ENCODE results near the gene HINT3.
"Not testable (repeated sequence)": the region's sequence is repeated elsewhere in the genome, so short reads cannot be mapped to it uniquely, and the experiment has no call there.

HINT3 gene

DNA sequence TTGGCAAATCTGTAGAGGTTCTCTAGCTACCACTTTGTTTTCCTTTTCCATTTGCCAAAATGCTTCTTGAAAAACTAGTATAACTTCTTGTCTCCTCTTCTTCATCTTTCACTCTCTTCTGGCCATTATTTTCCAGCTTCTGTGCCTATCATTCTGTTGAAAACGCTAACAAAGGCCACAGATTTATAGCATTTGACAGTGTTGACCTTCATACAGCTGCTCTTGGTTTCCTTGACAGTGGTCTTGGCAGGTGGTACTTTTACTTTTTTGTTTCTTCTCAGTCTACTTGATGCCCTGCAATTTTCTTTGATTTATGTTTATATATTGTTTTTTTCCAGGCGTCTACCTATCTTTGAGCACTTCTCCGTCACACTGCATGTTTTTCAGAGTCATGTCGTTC lies 53.5 kb downstream of the HINT3 start:
- DNase-seq = no peak

DNA sequence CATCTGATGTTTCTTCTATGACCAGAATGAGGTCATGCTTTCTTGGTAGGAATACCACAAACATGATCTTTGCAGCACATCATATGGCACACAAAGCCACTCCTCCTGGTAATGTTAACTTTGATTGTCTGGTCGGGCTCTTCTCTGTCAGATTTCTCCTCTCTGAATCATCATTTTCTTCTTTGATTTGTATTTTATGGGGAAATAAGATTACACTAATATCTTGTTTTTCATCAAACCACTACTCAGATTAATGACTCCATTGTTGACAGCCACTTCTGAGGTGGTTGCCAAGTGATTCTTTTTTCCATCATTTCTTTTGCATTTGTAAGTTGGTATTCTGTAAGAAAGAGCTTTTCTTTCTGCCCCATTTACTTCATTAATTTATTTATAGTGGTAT lies 59.3 kb downstream of the HINT3 start:
- DNase-seq = no peak

DNA sequence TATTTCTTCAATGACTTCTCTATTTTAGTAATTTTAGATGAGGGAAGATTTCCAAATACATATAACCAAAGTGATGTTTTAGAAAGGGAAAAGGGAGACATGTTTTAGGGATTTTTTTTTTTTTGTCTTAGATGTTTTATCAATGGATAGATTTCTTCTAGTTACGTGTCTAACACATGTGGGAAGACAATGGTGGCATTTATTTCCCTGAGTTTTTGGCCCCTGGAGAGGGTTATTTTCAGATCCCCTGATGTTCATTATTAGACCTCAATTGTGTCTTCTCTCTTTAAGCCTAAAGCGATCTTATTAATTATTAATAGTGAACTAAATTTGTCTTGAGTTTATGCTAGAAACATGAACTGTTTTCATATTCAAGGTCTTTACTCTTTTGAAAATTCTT lies 60.0 kb downstream of the HINT3 start:
- no peak for DNase-seq

DNA sequence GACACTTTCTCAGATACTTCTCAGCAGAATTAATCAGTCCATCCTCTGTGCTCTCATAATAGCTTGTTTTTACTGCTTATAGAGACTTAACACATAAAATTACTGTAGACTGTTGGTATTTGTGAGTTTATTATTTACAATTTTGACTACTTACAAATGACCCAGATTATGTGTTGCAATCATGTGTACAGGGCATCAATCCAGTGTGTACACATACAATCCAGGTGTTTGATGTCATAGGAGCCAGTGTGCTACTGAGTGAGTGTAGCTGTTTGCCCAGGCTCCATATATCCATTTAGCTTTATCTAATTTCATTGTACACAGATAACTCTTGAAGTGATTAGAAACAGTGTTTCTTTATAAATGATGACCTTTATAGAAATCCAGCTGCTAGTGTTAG lies 61.1 kb downstream of the HINT3 start:
- DNase-seq = no peak

DNA sequence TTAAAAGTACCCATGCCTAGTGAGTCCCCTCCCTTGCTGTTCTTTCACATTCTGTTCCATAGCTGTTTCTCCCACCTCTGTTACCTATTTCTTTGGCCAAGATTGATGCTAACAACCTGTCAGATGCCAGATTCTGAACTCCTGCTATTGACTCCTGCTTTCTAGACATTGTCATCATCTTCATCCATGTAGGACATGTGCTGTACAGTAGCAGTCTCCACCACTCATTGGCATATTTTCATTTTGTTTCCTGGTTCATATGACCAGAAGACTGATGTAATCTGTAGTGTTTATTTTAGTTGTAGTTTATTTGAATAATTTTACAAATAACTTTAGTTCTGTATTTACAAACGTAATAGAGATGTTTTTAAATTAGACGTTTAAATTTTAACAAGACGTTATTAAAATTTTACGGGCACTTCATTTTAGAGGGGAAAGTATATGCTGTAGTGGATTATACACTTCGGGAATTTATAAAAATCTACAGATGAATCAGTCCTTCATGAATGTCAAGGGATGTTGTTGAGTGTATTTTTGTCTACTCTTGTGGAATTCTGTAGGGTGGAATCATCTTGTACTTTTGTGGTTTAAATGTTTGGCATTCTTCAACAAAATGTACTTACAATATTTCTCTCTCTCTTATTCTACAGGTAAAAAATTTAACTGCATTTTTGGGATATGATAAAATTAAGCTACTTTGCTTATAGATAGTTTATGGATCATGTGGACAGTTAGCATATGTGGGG lies 63.9 kb downstream of the HINT3 start:
- DNase-seq = no peak

DNA sequence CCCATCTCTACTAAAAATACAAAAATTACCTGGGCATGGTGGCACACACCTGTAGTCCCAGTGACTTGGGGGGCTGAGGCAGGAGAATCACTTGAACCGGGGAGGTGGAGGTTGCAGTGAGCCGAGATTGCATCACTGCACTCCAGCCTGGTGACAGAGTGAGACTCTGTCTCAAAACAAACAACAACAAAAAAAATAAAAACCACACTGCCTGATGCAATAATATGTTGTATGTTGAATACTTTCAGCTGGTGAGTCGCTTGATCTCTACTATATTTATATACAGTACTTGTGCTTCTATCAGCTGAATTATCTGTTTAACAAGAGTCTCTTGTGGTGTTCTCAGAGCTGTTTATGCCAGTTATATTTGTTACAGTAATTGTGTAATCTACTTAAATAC lies 66.9 kb downstream of the HINT3 start:
- DNase-seq = not testable (repeated sequence)

DNA sequence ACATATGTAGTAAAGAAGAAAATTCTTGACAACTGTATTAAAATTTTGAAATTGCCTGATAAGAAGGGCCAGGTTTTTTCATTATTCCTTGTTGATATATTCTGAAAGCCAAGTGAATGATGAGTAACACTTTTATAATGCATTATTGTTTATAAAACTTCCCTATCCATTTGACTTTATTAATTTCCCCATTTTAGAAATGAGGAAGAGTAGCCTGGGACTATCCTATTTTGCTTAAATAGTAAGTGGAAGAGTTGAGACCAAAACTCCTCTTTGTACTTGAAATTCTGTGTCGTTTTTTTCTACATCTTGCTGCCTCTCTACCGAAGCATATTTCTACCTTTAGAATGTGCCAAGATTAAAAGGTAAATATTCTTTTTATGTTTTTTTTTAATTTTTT lies 69.4 kb downstream of the HINT3 start:
- DNase-seq = no peak

DNA sequence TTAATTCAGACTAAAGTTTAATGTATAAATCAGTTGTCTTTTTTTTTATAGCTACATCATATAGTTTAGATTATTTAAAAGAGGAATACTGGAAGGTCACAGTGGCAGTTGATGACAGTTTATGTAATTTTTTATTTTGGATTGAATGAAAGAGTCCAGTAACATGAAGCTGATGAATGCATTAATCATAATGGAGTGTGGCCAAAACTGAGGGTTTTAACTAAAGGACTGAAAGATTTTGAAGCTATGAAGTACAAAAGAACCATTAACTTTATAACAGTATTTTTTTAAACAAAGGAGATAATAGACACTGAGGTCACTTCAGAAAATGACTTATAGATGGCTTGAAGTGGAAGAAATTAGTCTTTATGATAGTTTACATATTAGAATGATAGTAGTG lies 71.0 kb downstream of the HINT3 start:
- DNase-seq = no peak

All from effector CD4-positive, alpha-beta T cell (primary cell).